NB4 (cell line): ENCODE data around the gene HBZ.
"Not testable (repeated sequence)": the region's sequence is repeated elsewhere in the genome, so short reads cannot be mapped to it uniquely, and the experiment has no call there.

Experiments used
- DNase-seq: peaks from one replicate; pipeline ENCODE4 v3.0.0; 2010; ENCODE audit warnings: low read depth
- H3K4me3 ChIP-seq: one replicate; pipeline ENCODE4 v1.5.1; 2011; ENCODE audit warnings: mild to moderate bottlenecking, low read depth, low read length, moderate library complexity
- CTCF ChIP-seq: IDR thresholded peaks from one replicate; pipeline ENCODE4 v1.5.1; 2012; ENCODE audit warnings: low read depth, low read length
- MYC ChIP-seq: IDR thresholded peaks from 2 replicates; pipeline ENCODE4 v1.6.1; 2011; ENCODE audit warnings: low read depth, low read length
- POLR2A ChIP-seq: IDR thresholded peaks from 2 replicates; pipeline ENCODE4 v1.6.1; 2011; ENCODE audit warnings: mild to moderate bottlenecking; ENCODE audit not compliant: insufficient read length; ENCODE audit errors: extremely low read depth
- TF ChIP-seq, protein P1 (sequence below): IDR thresholded peaks from 2 replicates; pipeline ENCODE4 v1.6.1; 2011; ENCODE audit warnings: low read depth, low read length

The HBZ gene

DNA sequence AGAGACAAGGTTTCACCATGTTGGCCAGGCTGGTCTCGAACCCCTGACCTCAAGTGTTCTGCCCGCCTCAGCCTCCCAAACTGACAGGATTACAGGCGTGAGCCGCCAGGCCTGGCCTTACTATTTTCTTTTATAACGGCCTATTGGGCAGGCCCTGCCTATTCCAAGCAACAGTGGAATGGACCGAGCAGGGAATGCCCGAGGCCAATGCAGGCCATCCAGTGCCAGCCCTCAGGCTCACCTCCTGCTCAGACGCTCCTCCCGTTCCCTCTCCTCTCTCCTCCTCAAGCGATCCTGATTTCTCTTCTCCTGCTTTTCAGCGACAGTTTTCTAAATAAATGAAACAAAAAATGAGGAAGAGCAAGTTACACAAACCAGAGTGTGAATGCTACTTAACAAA lies 40.2 kb downstream of the HBZ start:
- H3K4me3 ChIP-seq, result no peak overlapping the region
- DNase-seq, result no peak
- TF ChIP-seq, protein P1, sequence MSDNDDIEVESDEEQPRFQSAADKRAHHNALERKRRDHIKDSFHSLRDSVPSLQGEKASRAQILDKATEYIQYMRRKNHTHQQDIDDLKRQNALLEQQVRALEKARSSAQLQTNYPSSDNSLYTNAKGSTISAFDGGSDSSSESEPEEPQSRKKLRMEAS, result no peak
- TF ChIP-seq MYC, result no peak

GRCh38 chr16:193441-193840 lies 41.0 kb downstream of the HBZ start:
- no peak for DNase-seq
- TF ChIP-seq, protein P1, result no peak
- TF ChIP-seq POLR2A (no peak), MYC (no peak), CTCF (no peak)
- H3K4me3 ChIP-seq, result no peak overlapping the region

- H3K4me3 ChIP-seq, result no peak overlapping the region
- TF ChIP-seq CTCF (no peak), MYC (no peak), POLR2A (no peak)
- TF ChIP-seq, protein P1, result no peak
- DNase-seq, result no peak
These were observed 42.1 kb downstream of the HBZ start for GRCh38 chr16:194516-194915.

- H3K4me3 ChIP-seq, result no peak overlapping the region
- TF ChIP-seq MYC, result no peak
- TF ChIP-seq, protein P1, result no peak
- TF ChIP-seq CTCF, result no peak
- TF ChIP-seq POLR2A, result no peak
- DNase-seq, result no peak
These were observed 47.9 kb downstream of the HBZ start for GRCh38 chr16:200388-200787.

GRCh38 chr16:203246-203645 lies 50.8 kb downstream of the HBZ start:
- TF ChIP-seq, protein P1, result no peak
- TF ChIP-seq POLR2A, result no peak
- TF ChIP-seq MYC, result no peak
- no peak for TF ChIP-seq CTCF
- DNase-seq, result no peak
- H3K4me3 ChIP-seq, result no peak overlapping the region

GRCh38 chr16:204046-204445 lies 51.6 kb downstream of the HBZ start:
- not testable (repeated sequence) for H3K4me3 ChIP-seq, DNase-seq
